Breast epithelium (tissue), 3 donors: ENCODE data around the gene BICC1.

Source experiments
- POLR2A ChIP-seq: fragments of 450-650 bp; IDR thresholded peaks from one replicate; pipeline ENCODE4 v1.6.1; 2016; ENCODE audit warnings: antibody characterized with exemption, mild to moderate bottlenecking, moderate library complexity
- POLR2AphosphoS5 ChIP-seq, 3 donors: sonication (generic); formaldehyde crosslinking; IDR thresholded peaks; one replicate each; pipeline ENCODE4 v1.6.1; 2017; ENCODE audit warnings: antibody characterized with exemption in 3 of 3
- TF ChIP-seq, protein P1 (sequence below), 3 donors: fragments of 450-650 bp; IDR thresholded peaks; one replicate each; pipeline ENCODE4 v1.5.1; 2016 to 2017; ENCODE audit warnings: antibody characterized with exemption in 3 of 3, mild to moderate bottlenecking in 3 of 3, moderate library complexity in 3 of 3

DNA sequence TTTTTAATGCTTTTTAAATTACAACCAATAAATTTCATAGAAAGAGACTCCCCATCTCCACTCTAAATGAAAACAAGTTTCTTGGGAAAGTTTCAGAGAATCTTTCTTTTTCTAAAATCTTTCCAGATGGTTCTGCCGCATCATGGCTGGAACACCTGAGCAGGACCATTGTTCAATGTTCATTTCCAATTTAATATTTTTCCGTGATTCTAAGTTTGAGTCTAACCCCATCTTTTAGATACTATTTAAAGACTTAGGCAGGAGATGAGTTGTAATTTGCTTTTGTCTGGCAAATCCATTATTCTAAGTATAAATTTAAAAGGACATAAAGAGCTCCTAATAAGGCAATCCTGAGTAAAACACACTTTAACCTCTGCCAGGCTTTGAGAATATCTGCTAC lies 325.2 kb downstream of the BICC1 start:
- TF ChIP-seq POLR2AphosphoS5 (IDR thresholded peaks at IDR 0.05) (no peak), POLR2A (no peak)
- TF ChIP-seq, protein P1, sequence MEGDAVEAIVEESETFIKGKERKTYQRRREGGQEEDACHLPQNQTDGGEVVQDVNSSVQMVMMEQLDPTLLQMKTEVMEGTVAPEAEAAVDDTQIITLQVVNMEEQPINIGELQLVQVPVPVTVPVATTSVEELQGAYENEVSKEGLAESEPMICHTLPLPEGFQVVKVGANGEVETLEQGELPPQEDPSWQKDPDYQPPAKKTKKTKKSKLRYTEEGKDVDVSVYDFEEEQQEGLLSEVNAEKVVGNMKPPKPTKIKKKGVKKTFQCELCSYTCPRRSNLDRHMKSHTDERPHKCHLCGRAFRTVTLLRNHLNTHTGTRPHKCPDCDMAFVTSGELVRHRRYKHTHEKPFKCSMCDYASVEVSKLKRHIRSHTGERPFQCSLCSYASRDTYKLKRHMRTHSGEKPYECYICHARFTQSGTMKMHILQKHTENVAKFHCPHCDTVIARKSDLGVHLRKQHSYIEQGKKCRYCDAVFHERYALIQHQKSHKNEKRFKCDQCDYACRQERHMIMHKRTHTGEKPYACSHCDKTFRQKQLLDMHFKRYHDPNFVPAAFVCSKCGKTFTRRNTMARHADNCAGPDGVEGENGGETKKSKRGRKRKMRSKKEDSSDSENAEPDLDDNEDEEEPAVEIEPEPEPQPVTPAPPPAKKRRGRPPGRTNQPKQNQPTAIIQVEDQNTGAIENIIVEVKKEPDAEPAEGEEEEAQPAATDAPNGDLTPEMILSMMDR (IDR thresholded peaks at IDR 0.05) = no peak
